Fibroblast of lung (primary cell): ENCODE measurements around the gene ANKS1A.

Experiments
- CTCF ChIP-seq, 2 donors: IDR thresholded peaks in 1 of 2; conservative IDR thresholded peaks in 1 of 2; 1 replicate in 1 of 2; 2 replicates in 1 of 2; pipeline ENCODE4 v1.5.1; 2011 to 2012; ENCODE audit warnings: low read length in 2 of 2, control low read depth in 1 of 2, inconsistent platforms in 1 of 2, low read depth in 1 of 2, mild to moderate bottlenecking in 1 of 2
- EZH2 ChIP-seq: IDR thresholded peaks from 2 replicates; pipeline ENCODE4 v1.5.1; 2012; ENCODE audit warnings: low read length, control low read depth, mild to moderate bottlenecking; ENCODE audit errors: missing control alignments

GRCh38 chr6:35019831-35020230 is 130.8 kb downstream of the ANKS1A start:
- TF ChIP-seq CTCF (conservative IDR thresholded peaks at IDR 0.05 in 1 of 2, IDR thresholded peaks at IDR 0.05 in 1 of 2; ENCODE audit: low read depth in 1 of 2, low read length in 2 of 2) (no peak), EZH2 (no peak)
